SK-N-SH treated with all-trans-retinoic acid at 6 μM for 48 hours (cell line): ENCODE data around the gene GPC6.

Source experiments
- CREB5 ChIP-seq: fragments of 250-450 bp; sonication (Bioruptor Pico); IDR thresholded peaks from 2 replicates; pipeline ENCODE4 v1.5.1; 2020; ENCODE audit warnings: low read depth, mild to moderate bottlenecking, moderate library complexity
- CSDC2 ChIP-seq: fragments of 250-450 bp; sonication (Bioruptor Pico); IDR thresholded peaks from 2 replicates; pipeline ENCODE4 v1.5.0; 2020; ENCODE audit warnings: mild to moderate bottlenecking, moderate library complexity
- PPARA ChIP-seq: fragments of 250-450 bp; sonication (Bioruptor Pico); IDR thresholded peaks from 2 replicates; pipeline ENCODE4 v1.5.0; 2020; ENCODE audit warnings: mild to moderate bottlenecking, borderline replicate concordance
- RARB ChIP-seq: fragments of 250-450 bp; sonication (Bioruptor Pico); IDR thresholded peaks from 2 replicates; pipeline ENCODE4 v1.8.0; 2021; ENCODE audit warnings: mild to moderate bottlenecking, moderate library complexity
- SNAI2 ChIP-seq: fragments of 250-450 bp; sonication (Bioruptor Pico); IDR thresholded peaks from 2 replicates; pipeline ENCODE4 v1.5.0; 2020; ENCODE audit warnings: mild to moderate bottlenecking, moderate library complexity
- TOX ChIP-seq: fragments of 250-450 bp; sonication (Bioruptor Pico); IDR thresholded peaks from 2 replicates; pipeline ENCODE4 v1.8.0; 2021; ENCODE audit warnings: mild to moderate bottlenecking, moderate library complexity, borderline replicate concordance
- TSHZ2 ChIP-seq: fragments of 250-450 bp; sonication (Bioruptor Pico); IDR thresholded peaks from 2 replicates; pipeline ENCODE4 v1.5.0; 2020; ENCODE audit warnings: mild to moderate bottlenecking, moderate library complexity
- ZFP3 ChIP-seq: fragments of 250-450 bp; sonication (Bioruptor Pico); IDR thresholded peaks from 2 replicates; pipeline ENCODE4 v1.5.0; 2020; ENCODE audit warnings: mild to moderate bottlenecking, moderate library complexity
- ZFP30 ChIP-seq: fragments of 450-650 bp; formaldehyde crosslinking; IDR thresholded peaks from 2 replicates; pipeline ENCODE4 v1.5.0; 2022; ENCODE audit warnings: mild to moderate bottlenecking, moderate library complexity
- ZNF70 ChIP-seq: fragments of 450-650 bp; formaldehyde crosslinking; IDR thresholded peaks from 2 replicates; pipeline ENCODE4 v1.5.0; 2020; ENCODE audit warnings: mild to moderate bottlenecking, moderate library complexity
- ZNF8 ChIP-seq: fragments of 450-650 bp; formaldehyde crosslinking; IDR thresholded peaks from 2 replicates; pipeline ENCODE4 v1.5.0; 2020; ENCODE audit warnings: mild to moderate bottlenecking, moderate library complexity
- TF ChIP-seq, protein P1 (sequence below): fragments of 250-450 bp; sonication (Bioruptor Pico); IDR thresholded peaks from 2 replicates; pipeline ENCODE4 v1.8.0; 2020; ENCODE audit warnings: mild to moderate bottlenecking, moderate library complexity, borderline replicate concordance
- TF ChIP-seq, protein P2 (sequence below): fragments of 250-450 bp; sonication (Bioruptor Pico); IDR thresholded peaks from 2 replicates; pipeline ENCODE4 v1.8.0; 2021; ENCODE audit warnings: low read depth, mild to moderate bottlenecking, moderate library complexity, borderline replicate concordance

DNA sequence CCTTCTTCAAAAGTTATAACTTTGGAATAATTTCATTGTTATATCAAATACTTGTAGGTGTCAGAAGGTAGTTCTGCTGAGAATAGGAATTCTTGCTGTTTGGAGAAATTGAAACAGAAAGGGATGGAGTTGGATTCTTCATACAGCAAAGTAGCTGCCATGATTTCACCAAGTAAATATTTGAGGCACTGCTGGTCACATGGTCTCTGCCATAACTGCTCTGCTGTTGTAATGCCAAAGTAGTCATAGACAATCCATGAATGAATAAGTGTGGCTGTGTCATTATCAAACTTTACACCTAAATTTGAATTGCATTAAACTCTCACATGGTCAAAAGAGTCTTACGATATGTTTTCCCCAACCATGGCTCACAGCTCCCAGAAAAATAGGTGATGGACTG is 308.6 kb downstream of the GPC6 start:
- TF ChIP-seq CREB5 (CRISPR knock-in tag) = no peak
- no peak for TF ChIP-seq ZFP30
- TF ChIP-seq PPARA = no peak
- no peak for TF ChIP-seq RARB
- TF ChIP-seq, protein P1, sequence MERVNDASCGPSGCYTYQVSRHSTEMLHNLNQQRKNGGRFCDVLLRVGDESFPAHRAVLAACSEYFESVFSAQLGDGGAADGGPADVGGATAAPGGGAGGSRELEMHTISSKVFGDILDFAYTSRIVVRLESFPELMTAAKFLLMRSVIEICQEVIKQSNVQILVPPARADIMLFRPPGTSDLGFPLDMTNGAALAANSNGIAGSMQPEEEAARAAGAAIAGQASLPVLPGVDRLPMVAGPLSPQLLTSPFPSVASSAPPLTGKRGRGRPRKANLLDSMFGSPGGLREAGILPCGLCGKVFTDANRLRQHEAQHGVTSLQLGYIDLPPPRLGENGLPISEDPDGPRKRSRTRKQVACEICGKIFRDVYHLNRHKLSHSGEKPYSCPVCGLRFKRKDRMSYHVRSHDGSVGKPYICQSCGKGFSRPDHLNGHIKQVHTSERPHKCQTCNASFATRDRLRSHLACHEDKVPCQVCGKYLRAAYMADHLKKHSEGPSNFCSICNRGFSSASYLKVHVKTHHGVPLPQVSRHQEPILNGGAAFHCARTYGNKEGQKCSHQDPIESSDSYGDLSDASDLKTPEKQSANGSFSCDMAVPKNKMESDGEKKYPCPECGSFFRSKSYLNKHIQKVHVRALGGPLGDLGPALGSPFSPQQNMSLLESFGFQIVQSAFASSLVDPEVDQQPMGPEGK (CRISPR knock-in tag) = no peak
- TF ChIP-seq CSDC2 (CRISPR knock-in tag) = no peak
- TF ChIP-seq ZNF70 (CRISPR knock-in tag) = no peak
- TF ChIP-seq TSHZ2 (CRISPR knock-in tag) = no peak
- TF ChIP-seq ZNF8 (CRISPR knock-in tag) = no peak
- TF ChIP-seq, protein P2, sequence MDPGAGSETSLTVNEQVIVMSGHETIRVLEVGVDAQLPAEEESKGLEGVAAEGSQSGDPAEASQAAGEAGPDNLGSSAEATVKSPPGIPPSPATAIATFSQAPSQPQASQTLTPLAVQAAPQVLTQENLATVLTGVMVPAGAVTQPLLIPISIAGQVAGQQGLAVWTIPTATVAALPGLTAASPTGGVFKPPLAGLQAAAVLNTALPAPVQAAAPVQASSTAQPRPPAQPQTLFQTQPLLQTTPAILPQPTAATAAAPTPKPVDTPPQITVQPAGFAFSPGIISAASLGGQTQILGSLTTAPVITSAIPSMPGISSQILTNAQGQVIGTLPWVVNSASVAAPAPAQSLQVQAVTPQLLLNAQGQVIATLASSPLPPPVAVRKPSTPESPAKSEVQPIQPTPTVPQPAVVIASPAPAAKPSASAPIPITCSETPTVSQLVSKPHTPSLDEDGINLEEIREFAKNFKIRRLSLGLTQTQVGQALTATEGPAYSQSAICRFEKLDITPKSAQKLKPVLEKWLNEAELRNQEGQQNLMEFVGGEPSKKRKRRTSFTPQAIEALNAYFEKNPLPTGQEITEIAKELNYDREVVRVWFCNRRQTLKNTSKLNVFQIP (CRISPR knock-in tag) = no peak
- TF ChIP-seq SNAI2 (CRISPR knock-in tag) = no peak
- no peak for TF ChIP-seq TOX (CRISPR knock-in tag)
- TF ChIP-seq ZFP3 (CRISPR knock-in tag) = no peak
